HG02884 (cell line): Measurements from ENCODE around the gene TTC22.
A peak's percentile ranks its signal among the peaks of the same experiment; 100 is the strongest.
"Not testable (repeated sequence)": the region's sequence is repeated elsewhere in the genome, so short reads cannot be mapped to it uniquely, and the experiment has no call there.

Experiments used
- ATAC-seq: cut with Tn5 transposase; IDR thresholded peaks from one replicate; pipeline ENCODE4 v1.9.1; 2021; ENCODE audit warnings: mild to moderate bottlenecking, moderate library complexity; ENCODE audit not compliant: unreplicated experiment

TTC22 gene

GRCh38 chr1:54791880-54792522 lies 9.1 kb downstream of the TTC22 start:
- ATAC-seq: no peak

GRCh38 chr1:54788459-54788858 lies 12.7 kb downstream of the TTC22 start:
- no peak for ATAC-seq

DNA sequence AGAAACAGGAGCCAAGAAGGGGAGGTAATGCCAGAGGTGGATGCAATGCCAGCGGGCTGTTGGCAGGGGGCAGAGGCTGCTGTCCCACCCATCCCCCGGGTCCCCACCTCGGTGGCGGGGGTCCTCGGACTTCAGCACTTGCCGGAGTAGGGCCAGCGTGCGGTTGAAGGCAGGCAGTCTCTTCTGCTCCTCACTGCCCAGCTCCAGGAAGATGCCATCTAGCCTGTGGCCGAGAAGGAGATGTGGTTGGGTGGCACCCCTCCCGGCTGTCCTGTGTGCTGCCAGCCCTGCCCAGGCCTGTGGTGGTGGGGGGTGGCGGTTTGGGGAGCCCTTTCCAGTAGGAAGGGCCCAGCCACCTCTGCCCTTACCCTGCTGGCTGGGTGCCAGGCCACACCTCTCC lies 13.5 kb downstream of the TTC22 start:
- no peak for ATAC-seq

- ATAC-seq: no peak
Measured at GRCh38 chr1:54786778-54787177, 14.3 kb downstream of the TTC22 start.

- ATAC-seq: no peak
Measured at GRCh38 chr1:54784066-54784465, 17.1 kb downstream of the TTC22 start.

- ATAC-seq: no peak
Measured at GRCh38 chr1:54782588-54782987, 18.5 kb downstream of the TTC22 start.

- no peak for ATAC-seq
Measured at GRCh38 chr1:54782156-54782555, 19.0 kb downstream of the TTC22 start.

DNA sequence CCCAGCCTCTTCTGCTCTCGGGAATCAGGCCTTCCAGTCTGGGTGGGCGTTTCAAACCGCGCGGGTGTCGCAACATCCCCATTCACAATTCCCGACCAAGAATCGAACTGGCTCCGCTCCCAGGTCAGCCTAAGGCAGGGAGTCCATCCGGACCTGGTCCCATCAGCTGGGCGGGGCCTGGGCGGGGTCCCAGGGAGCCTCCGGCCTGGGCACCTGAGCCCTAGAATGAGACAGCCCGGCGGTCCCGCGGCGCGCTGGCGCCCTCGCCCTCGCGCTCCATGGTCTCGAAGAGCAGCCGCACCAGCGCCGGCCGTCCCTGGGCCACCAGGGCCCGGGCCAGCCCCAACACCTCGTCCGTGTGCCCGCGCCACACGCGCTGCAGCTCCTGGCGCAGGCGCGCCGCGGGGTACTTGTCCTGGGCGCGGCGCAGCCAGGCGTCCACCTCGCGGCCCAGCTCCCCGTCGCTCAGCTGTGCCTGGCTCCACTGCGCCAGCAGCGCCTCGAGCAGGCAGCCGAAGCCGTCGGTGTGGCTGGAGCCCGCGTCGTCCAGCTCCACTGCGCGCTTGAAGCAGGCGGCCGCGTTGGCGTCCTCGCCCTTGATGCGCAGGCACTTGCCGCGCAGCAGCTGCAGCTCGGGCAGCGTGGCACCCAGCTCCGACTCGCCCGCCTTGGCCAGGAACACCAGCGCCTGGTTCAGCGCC lies 19.9 kb downstream of the TTC22 start:
- no peak for ATAC-seq

DNA sequence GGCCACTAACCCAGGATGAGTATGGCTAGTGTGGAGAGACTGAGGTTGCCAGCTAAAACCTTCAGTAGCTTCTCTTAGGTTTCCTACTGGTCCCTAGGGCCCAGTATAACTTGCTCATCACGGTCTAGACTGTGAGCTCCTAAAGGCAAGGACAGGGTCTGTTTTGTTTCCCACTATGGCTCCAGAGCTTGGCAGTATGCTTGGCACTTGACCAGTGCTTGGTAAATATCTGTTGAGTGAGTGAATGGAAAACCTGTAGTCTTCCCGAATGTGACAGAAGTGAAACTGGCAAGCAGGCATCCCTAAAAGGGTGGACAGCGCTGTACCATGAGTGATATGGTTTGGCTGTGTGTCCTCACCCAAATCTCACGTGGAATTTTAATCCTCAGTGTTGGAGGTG lies 23.7 kb downstream of the TTC22 start:
- ATAC-seq: no peak

GRCh38 chr1:54777011-54777410 lies 24.1 kb downstream of the TTC22 start:
- ATAC-seq: no peak

DNA sequence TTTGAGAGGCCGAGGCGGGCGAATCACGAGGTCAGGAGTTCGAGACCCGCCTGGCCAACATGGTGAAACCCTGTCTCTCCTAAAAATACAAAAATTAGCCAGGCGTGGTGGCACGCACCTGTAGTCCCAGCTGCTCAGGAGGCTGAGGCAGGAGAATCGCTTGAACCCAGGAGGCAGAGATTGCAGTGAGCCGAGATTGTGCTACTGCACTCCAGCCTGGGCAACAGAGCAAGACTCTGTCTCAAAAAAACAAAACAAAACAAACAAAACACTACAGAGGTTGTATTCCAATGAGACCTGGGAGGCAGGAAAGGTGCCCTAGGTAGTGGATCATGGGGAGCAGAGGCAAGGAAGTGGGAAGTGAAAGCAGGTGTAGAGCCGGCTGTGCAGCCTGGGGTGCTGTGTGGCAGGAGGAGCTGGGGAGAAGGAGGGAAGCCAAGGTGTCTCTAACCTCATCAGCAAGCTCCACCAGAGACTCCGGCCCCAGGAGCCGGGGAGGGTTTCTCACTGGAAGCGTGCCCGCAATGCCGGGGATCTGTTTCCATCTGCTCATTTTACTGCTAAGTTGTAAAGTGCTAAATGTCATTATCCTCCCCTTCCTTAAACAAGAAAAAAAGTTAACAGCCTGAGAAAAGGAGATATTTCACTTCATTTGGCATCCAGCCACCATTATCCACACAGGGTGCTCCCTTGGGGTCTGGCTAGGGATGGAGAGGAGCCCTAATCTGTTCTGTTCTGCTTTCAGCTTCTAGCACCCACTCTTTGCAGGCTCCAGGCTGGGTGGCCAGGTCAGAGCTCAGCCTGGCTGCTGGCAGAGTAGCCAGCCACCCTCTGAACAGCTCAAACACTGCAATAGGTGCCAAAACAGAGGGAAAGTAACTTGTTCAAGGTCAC lies 25.0 kb downstream of the TTC22 start:
- ATAC-seq: not testable (repeated sequence)

- no peak for ATAC-seq
Measured at GRCh38 chr1:54774820-54775498, 26.2 kb downstream of the TTC22 start.

- ATAC-seq: no peak
Measured at GRCh38 chr1:54772951-54773350, 28.2 kb downstream of the TTC22 start.

- ATAC-seq: no peak
Measured at GRCh38 chr1:54768093-54768492, 33.0 kb downstream of the TTC22 start.

DNA sequence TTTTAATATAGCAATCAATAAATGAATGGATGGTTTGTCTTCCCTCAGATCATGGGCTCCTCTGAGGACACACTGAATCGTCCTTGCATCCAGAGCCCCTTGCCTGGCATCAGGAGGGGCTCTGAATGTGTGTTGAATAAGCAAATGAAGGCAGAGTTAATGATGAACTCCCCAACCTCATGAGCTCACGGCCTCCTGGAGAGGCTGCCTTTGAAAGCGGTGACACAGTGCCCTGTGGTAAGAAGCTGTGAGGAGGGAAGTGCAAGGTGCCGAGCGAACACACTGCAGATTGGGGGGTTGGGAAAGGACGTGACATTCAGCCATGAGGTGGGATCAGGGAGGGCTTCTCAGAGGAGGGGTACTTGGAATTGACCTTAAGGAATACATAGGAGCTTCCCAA lies 33.6 kb downstream of the TTC22 start:
- no peak for ATAC-seq

DNA sequence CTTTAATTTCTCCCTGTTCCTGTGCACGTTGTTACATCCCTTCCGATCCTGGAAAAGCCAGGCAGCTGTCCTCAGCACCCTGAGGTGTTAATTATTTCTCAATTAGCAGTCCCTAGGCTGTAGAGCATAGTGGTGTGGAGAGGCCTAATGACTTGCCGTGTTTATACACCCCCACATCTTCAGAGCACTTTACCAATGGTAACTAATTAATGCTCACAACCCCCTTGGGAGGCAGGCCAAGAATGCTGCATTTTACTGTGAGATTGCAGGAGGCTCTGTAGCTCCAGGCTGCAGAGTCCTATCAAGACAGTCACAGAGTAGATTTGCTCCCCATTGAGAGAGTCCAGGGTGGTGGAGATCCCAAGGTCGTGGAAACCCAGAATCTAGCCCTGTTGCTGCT lies 34.4 kb downstream of the TTC22 start:
- no peak for ATAC-seq

- peak; percentile 8 for ATAC-seq
Measured at GRCh38 chr1:54764922-54765561, 36.1 kb downstream of the TTC22 start.

GRCh38 chr1:54764133-54764921 lies 36.8 kb downstream of the TTC22 start, which contains the start of gene PARS2:
Gene PARS2 (minus strand): TSS chr1:54764523. CDS start chr1:54759161, 5,362 bp downstream.
- peak; percentile 94 for ATAC-seq

- ATAC-seq: no peak
Measured at GRCh38 chr1:54763816-54764132, 37.3 kb downstream of the TTC22 start.
